Endothelial cell of umbilical vein (primary cell): ENCODE data around the gene NAV3. TPM values are rescaled to one million over a fixed set of nuclear protein-coding genes. Genes with fewer than 3 reads are reported as not detected.

Experiments used
- BruUV-seq: library from RNA; stranded (reverse); fragments of 400-500 nt; replicated peaks from 2 replicates; lab custom pipeline; 2021; lab: Mats Ljungman, UMichigan
- CTCF ChIA-PET: fragments of 300-600, 350-600 bp; sonication (Branson Sonifier 250); formaldehyde crosslinking; loops from one replicate; lab custom pipeline; 2021; ENCODE audit warnings: antibody characterized with exemption, inconsistent platforms; lab: Charles Lee
- POLR2A ChIA-PET: fragments of 300-600, 350-600 bp; sonication (Branson Sonifier 250); formaldehyde crosslinking; loops from one replicate; lab custom pipeline; 2021; ENCODE audit warnings: antibody characterized with exemption, inconsistent platforms; lab: Charles Lee
- DNase-seq: peaks from one replicate; pipeline ENCODE4 v3.0.0-alpha.2; 2011; ENCODE audit warnings: low read depth, low spot score
- FAIRE-seq: peaks from 2 replicates; lab custom pipeline; 2011; peaks lifted over from hg19 to GRCh38; lab: Jason Lieb, UNC
- H2AFZ ChIP-seq: 2 replicates; pipeline ENCODE4 v1.6.0; 2012; ENCODE audit warnings: low read depth, low read length, control low read depth, inconsistent platforms
- H3K27ac ChIP-seq: 2 replicates; pipeline ENCODE4 v1.5.1; 2011; ENCODE audit warnings: low read depth, mild to moderate bottlenecking, control low read depth, low read length, moderate library complexity; ENCODE audit not compliant: insufficient read depth
- H3K27me3 ChIP-seq, 2 experiments: 2 replicates each; pipeline versions ENCODE4 v1.6.0 to v1.6.1; 2011; ENCODE audit warnings: low read length in 2 of 2, mixed read lengths in 1 of 2; ENCODE audit not compliant: control insufficient read depth in 2 of 2, insufficient read depth in 2 of 2
- H3K36me3 ChIP-seq, 2 experiments: 2 replicates in 1 of 2; 3 replicates in 1 of 2; pipeline ENCODE4 v1.5.1; 2011; ENCODE audit warnings: low read length in 2 of 2, mild to moderate bottlenecking in 1 of 2, moderate library complexity in 1 of 2; ENCODE audit not compliant: control insufficient read depth in 2 of 2, insufficient read depth in 2 of 2; ENCODE audit errors: extremely low read depth in 1 of 2
- H3K4me1 ChIP-seq: 3 replicates; pipeline ENCODE4 v1.5.1; 2011; ENCODE audit warnings: mild to moderate bottlenecking, low read length; ENCODE audit not compliant: control insufficient read depth, insufficient read depth; ENCODE audit errors: extremely low read depth
- H3K4me2 ChIP-seq: 2 replicates; pipeline ENCODE4 v1.6.1; 2011; ENCODE audit warnings: low read length, control low read depth, mixed read lengths; ENCODE audit not compliant: insufficient read depth
- H3K4me3 ChIP-seq, 3 experiments: fragments of 200-600 bp in 1 of 3; sonication (generic), shearing (Covaris generic) in 1 of 3; replicated peaks in 1 of 3; 2 replicates each; pipeline ENCODE4 v1.5.1; 2011 to 2016; ENCODE audit warnings: control low read depth in 3 of 3, low read length in 3 of 3, mild to moderate bottlenecking in 2 of 3, inconsistent platforms in 1 of 3, low read depth in 1 of 3, moderate library complexity in 1 of 3; ENCODE audit not compliant: insufficient read depth in 1 of 3
- H3K79me2 ChIP-seq: 2 replicates; pipeline ENCODE4 v1.6.0; 2012; ENCODE audit warnings: low read length, inconsistent platforms; ENCODE audit not compliant: control insufficient read depth, insufficient read depth
- H3K9ac ChIP-seq: replicated peaks from 2 replicates; pipeline ENCODE3; 2011; ENCODE audit warnings: low read length, control low read depth; ENCODE audit not compliant: insufficient read depth; ENCODE audit errors: extremely low read depth
- H3K9me1 ChIP-seq: replicated peaks from 3 replicates; pipeline ENCODE4 v1.6.0; 2011; ENCODE audit warnings: mild to moderate bottlenecking, low read length; ENCODE audit not compliant: control insufficient read depth, insufficient read depth; ENCODE audit errors: extremely low read depth
- H3K9me3 ChIP-seq: replicated peaks from 2 replicates; pipeline ENCODE4 v1.5.1; 2012; ENCODE audit warnings: low read length, inconsistent platforms; ENCODE audit not compliant: control insufficient read depth, insufficient read depth
- H4K20me1 ChIP-seq: replicated peaks from 2 replicates; pipeline ENCODE3; 2011; ENCODE audit warnings: mild to moderate bottlenecking, low read length; ENCODE audit not compliant: control insufficient read depth, insufficient read depth; ENCODE audit errors: extremely low read depth
- EZH2 ChIP-seq: IDR thresholded peaks from 2 replicates; pipeline ENCODE4 v1.6.1; 2012; ENCODE audit warnings: borderline replicate concordance, low read depth, mild to moderate bottlenecking, moderate library complexity, low read length, inconsistent platforms; ENCODE audit not compliant: severe bottlenecking
- FOS ChIP-seq: IDR thresholded peaks from 2 replicates; pipeline ENCODE4 v1.6.1; 2011; ENCODE audit warnings: mild to moderate bottlenecking, low read length, moderate library complexity, borderline replicate concordance; ENCODE audit not compliant: insufficient read depth
- GATA2 ChIP-seq: IDR thresholded peaks from 2 replicates; pipeline ENCODE4 v1.7.0; 2011; ENCODE audit warnings: low read depth, mild to moderate bottlenecking, moderate library complexity, mixed read lengths, low read length; ENCODE audit not compliant: insufficient read length, insufficient read depth
- JUN ChIP-seq: IDR thresholded peaks from 2 replicates; pipeline ENCODE4 v1.6.1; 2011; ENCODE audit warnings: borderline replicate concordance, low read depth; ENCODE audit not compliant: insufficient read length, insufficient read depth
- MYC ChIP-seq: IDR thresholded peaks from one replicate; pipeline ENCODE4 v1.6.1; 2011; ENCODE audit warnings: mild to moderate bottlenecking, low read depth, low read length
- POLR2A ChIP-seq: IDR thresholded peaks from 2 replicates; pipeline ENCODE4 v1.6.1; 2012; ENCODE audit warnings: low read depth, mild to moderate bottlenecking, control low read depth, low read length
- POLR2AphosphoS5 ChIP-seq: IDR thresholded peaks from 2 replicates; pipeline ENCODE4 v1.6.1; 2012; ENCODE audit warnings: low read depth, mild to moderate bottlenecking, control low read depth, low read length, moderate library complexity; ENCODE audit not compliant: insufficient read depth
- dilution Hi-C: fragments of 300-500 bp; cut with MboI; formaldehyde crosslinking; loops from one replicate; pipeline ENCODE4 v1.15.0; 2019; ENCODE audit warnings: low sequenced_read_pairs; ENCODE audit not compliant: extremely low pct_ligation_motif_present
- intact Hi-C: fragments of 100-400 bp; cut with micrococcal nuclease; formaldehyde crosslinking; loops from one replicate; pipeline ENCODE4 v1.10.0; 2022
- polyA plus RNA-seq, 4 experiments: library from polyadenylated mRNA; depleted of rRNA in 3 of 4; stranded (reverse) in 3 of 4; unstranded in 1 of 4; fragments of >200 nt; gene quantifications; 2 replicates each; pipeline versions ENCODE4 v1.2.1 to v1.2.3, GENCODE V29; 2011 to 2012; ENCODE audit warnings: missing spikeins in 1 of 4
- total RNA-seq: library from RNA; stranded (reverse); gene quantifications from 2 replicates; pipeline ENCODE4 v1.2.3, GENCODE V29; 2021
- TF ChIP-seq, protein P1 (sequence below): IDR thresholded peaks from 2 replicates; pipeline ENCODE4 v1.6.1; 2011; ENCODE audit not compliant: insufficient read depth, insufficient read length
- TF ChIP-seq, protein P2 (sequence below), 2 donors: IDR thresholded peaks; 1 replicate in 1 of 2; 2 replicates in 1 of 2; pipeline ENCODE4 v1.5.1; 2011; ENCODE audit warnings: low read length in 2 of 2, mild to moderate bottlenecking in 2 of 2, moderate library complexity in 2 of 2, control low read depth in 1 of 2, inconsistent platforms in 1 of 2, low read depth in 1 of 2; ENCODE audit not compliant: insufficient read depth in 1 of 2; ENCODE audit errors: extremely low read depth in 1 of 2

Gene NAV3
- total and polyA plus RNA-seq, 2 donors (not counting 3 experiments of a cell fraction or from before 2014, with no cell fraction given): 6.7 to 40.1 TPM

DNA sequence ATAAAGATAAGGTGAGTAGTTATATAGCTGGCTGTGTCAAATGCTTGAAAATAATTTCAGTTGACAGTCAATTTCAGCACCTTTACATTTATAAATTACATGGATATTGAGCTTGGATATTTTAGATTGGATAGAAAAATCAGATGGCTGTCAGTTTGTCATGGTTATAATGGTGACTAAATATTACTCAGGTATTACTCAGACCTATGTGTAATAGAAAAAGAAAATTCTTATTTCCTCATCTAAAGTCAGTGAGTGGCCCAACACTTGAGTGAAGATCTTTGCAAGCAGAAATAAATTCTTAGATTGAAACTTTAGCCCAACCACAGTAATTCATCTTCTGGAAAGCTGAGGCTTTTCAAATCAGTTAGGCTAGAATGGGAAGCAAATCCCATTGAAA lies 354.4 kb downstream of the NAV3 start:
- Histone ChIP-seq H3K4me1 (no peaks in the 10 kb centered on the region), H3K27me3 (no peaks in the 10 kb centered on the region), H4K20me1 (no peaks in the 10 kb centered on the region), H3K9me3 (no peaks in the 10 kb centered on the region), H3K4me2 (no peak overlapping the region), H3K9me1 (no peaks in the 10 kb centered on the region), H2AFZ (no peak overlapping the region), H3K36me3 (peaks cover 0 to 7% of the 10 kb centered on the region in 2 experiments), H3K4me3 (no peak overlapping the region), H3K27ac (no peak overlapping the region), H3K79me2 (no peaks in the 10 kb centered on the region), H3K9ac (no peak overlapping the region)
- DNase-seq: no peak
- FAIRE-seq: no peak
- ChIA-PET CTCF (interaction anchor here (1.0 to 1.5 kb wide), 2 partner anchors 13 to 17 kb away, joined by 3 read pairs; no protein-coding TSS in a partner anchor), POLR2A (no interaction called here)
- no TSS peak for BruUV-seq
- intact Hi-C loops: loop anchor here (10.0 kb wide), 1 partner anchor 990 kb away; no protein-coding TSS in a partner anchor
- no peak for TF ChIP-seq JUN
- peak; percentile 57 for TF ChIP-seq FOS
- TF ChIP-seq, protein P1, sequence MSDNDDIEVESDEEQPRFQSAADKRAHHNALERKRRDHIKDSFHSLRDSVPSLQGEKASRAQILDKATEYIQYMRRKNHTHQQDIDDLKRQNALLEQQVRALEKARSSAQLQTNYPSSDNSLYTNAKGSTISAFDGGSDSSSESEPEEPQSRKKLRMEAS: no peak
- TF ChIP-seq POLR2A: no peak
- no peak for TF ChIP-seq POLR2AphosphoS5
- no peak for TF ChIP-seq GATA2
- no peak for TF ChIP-seq EZH2
- TF ChIP-seq MYC: no peak
- TF ChIP-seq, protein P2, sequence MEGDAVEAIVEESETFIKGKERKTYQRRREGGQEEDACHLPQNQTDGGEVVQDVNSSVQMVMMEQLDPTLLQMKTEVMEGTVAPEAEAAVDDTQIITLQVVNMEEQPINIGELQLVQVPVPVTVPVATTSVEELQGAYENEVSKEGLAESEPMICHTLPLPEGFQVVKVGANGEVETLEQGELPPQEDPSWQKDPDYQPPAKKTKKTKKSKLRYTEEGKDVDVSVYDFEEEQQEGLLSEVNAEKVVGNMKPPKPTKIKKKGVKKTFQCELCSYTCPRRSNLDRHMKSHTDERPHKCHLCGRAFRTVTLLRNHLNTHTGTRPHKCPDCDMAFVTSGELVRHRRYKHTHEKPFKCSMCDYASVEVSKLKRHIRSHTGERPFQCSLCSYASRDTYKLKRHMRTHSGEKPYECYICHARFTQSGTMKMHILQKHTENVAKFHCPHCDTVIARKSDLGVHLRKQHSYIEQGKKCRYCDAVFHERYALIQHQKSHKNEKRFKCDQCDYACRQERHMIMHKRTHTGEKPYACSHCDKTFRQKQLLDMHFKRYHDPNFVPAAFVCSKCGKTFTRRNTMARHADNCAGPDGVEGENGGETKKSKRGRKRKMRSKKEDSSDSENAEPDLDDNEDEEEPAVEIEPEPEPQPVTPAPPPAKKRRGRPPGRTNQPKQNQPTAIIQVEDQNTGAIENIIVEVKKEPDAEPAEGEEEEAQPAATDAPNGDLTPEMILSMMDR (IDR thresholded peaks at IDR 0.05; ENCODE audit: extremely low read depth in 1 of 2, insufficient read depth in 1 of 2, low read depth in 1 of 2, low read length in 2 of 2): no peak
- dilution Hi-C loops: no loop called here
